ENCODE data around the gene SGK1. TPM values are rescaled to one million over a fixed set of nuclear protein-coding genes. Genes with fewer than 3 reads are reported as not detected.

SGK1 gene
- polyA plus RNA-seq, 4 donors = 54.5 to 848 (median 183) TPM

- Histone ChIP-seq H3K9me3 (ENCODE audit: control insufficient read depth in 2 of 2, insufficient read depth in 1 of 2, low read depth in 1 of 2, low read length in 1 of 2) (peaks cover 0 to 3% of the 10 kb centered on the region in 2 donors), H3K27ac (ENCODE audit: low read depth in 1 of 3, low read length in 2 of 3) (no peak overlapping the region), H3K27me3 (ENCODE audit: control insufficient read depth in 3 of 3, insufficient read depth in 3 of 3, low read length in 3 of 3) (peaks cover 0 to 22% (median under 1%) of the 10 kb centered on the region in 3 donors), H3K4me1 (ENCODE audit: control insufficient read depth in 3 of 3, insufficient read depth in 2 of 3, low read depth in 1 of 3, low read length in 2 of 3) (peaks cover 0 to 4% (median 0%) of the 10 kb centered on the region in 3 donors), H3K4me3 (ENCODE audit: low read depth in 1 of 3, low read length in 3 of 3) (no peak overlapping the region), H3K36me3 (ENCODE audit: control insufficient read depth in 3 of 3, insufficient read depth in 2 of 3, low read depth in 1 of 3, low read length in 3 of 3) (no peaks in the 10 kb centered on the region)
- FAIRE-seq (no peak), DNase-seq (no peak)
Measured at GRCh38 chr6:134119486-134119885, 198.4 kb downstream of the SGK1 start.
